SH-SY5Y (cell line): Measurements from ENCODE around the gene LANCL3.

Experiments used
- GATA2 ChIP-seq: IDR thresholded peaks from 2 replicates; pipeline ENCODE4 v1.6.1; 2011; ENCODE audit warnings: mild to moderate bottlenecking, low read depth, low read length
- GATA3 ChIP-seq: IDR thresholded peaks from 2 replicates; pipeline ENCODE4 v1.6.1; 2011; ENCODE audit warnings: low read depth, mild to moderate bottlenecking, low read length, moderate library complexity

- TF ChIP-seq GATA3 = no peak
- TF ChIP-seq GATA2 = no peak
These were observed 18.0 kb upstream of the LANCL3 start for GRCh38 chrX:37553476-37553875.
